Measurements from ENCODE around the gene SERPINA1.
"Not testable (repeated sequence)": the region's sequence is repeated elsewhere in the genome, so short reads cannot be mapped to it uniquely, and the experiment has no call there.

SERPINA1 gene

GRCh38 chr14:94370524-94370910 is 17.9 kb downstream of the SERPINA1 start:
- no peak overlapping the region for H3K27ac ChIP-seq
- TF ChIP-seq ZFX (IDR thresholded peaks at IDR 0.05) (no peak), CTCF (conservative IDR thresholded peaks at IDR 0.05) (no peak)

- H3K27ac ChIP-seq = not testable (repeated sequence)
Measured at GRCh38 chr14:94369766-94370523, 18.5 kb downstream of the SERPINA1 start.

- no peak overlapping the region for H3K27ac ChIP-seq
- TF ChIP-seq CTCF (conservative IDR thresholded peaks at IDR 0.05) (no peak), ZFX (IDR thresholded peaks at IDR 0.05) (no peak)
Measured at GRCh38 chr14:94368956-94369355, 19.4 kb downstream of the SERPINA1 start.

GRCh38 chr14:94368243-94368590 is 20.2 kb downstream of the SERPINA1 start:
- TF ChIP-seq ZFX (IDR thresholded peaks at IDR 0.05) = no peak
- no peak for TF ChIP-seq CTCF (conservative IDR thresholded peaks at IDR 0.05)
- H3K27ac ChIP-seq = no peak overlapping the region

- no peak overlapping the region for H3K27ac ChIP-seq
- TF ChIP-seq ZFX (IDR thresholded peaks at IDR 0.05) (no peak), CTCF (conservative IDR thresholded peaks at IDR 0.05) (no peak)
Measured at GRCh38 chr14:94367347-94368242, 20.8 kb downstream of the SERPINA1 start.

- no peak for TF ChIP-seq CTCF (conservative IDR thresholded peaks at IDR 0.05)
- no peak for TF ChIP-seq ZFX (IDR thresholded peaks at IDR 0.05)
- H3K27ac ChIP-seq = no peak within 1 kb of the TSS
Measured at GRCh38 chr14:94366146-94366915, 22.1 kb downstream of the SERPINA1 start, which contains the start of gene SERPINA2. TSS of gene SERPINA2 (minus strand) at chr14:94366698.

GRCh38 chr14:94365624-94366023 is 22.8 kb downstream of the SERPINA1 start:
- no peak overlapping the region for H3K27ac ChIP-seq
- TF ChIP-seq ZFX (IDR thresholded peaks at IDR 0.05) = no peak
- no peak for TF ChIP-seq CTCF (conservative IDR thresholded peaks at IDR 0.05)

All from C4-2B (cell line).